Measurements from ENCODE around the gene CCNH.

CCNH gene

DNA sequence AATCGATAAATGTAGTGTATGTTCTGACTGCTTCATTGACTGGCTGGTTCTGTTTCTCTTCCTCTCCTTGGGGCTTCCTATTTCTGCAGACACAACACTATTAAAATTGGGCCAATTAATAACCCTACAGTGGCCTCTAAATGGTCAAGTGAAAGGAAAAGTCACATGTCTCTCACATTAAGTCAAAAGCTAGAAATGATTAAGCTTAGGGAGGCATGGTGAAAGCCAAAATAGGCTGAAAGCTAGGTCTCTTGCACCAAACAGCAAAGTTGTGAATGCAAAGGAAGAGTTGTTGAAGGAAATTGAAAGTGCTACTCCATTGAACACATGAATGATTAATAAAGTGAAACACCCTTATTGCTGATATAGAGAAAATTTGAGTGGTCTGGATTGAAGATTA is 58.2 kb downstream of the CCNH start:
- DNase-seq, result no peak

DNA sequence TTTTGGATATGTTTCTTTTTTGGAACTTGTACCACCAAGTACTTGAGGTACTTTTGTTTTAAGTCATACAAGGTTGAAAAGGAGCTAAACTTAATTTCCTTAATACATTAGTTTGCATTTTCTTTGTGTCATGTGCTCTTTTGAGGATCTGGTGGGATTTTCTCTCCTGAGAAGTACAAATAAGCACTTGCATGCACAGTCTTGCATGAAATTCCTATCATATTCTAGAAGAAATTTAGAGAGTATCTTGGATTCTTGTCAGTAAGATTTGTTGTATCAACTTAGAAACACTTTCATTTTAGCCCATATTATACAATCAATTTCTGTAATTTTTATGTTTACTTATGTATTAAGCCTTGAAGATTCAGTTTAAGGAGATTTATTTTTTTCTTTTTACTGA is 64.9 kb downstream of the CCNH start:
- no peak for DNase-seq

DNA sequence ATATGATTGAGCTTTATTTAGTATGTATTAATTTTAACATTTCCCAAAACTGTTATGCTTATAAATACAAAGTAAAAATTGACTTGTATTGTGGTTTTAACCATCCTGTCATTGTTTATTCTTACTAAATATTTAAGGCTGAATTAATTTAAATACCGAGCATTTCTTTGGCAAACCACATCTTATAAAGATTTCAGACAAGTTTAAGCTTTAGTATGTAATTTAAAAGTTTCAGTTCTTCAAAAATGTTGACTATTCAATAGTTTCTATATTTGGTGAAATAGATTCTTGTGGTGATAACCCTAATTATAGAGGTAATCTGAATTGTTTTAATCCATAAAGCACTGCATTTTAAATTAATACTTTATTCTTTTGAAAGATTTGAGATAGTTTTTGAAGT is 65.5 kb downstream of the CCNH start:
- no peak for DNase-seq
